NB4 (cell line): ENCODE measurements around the gene DLG2.

Source experiments
- CTCF ChIP-seq: IDR thresholded peaks from one replicate; pipeline ENCODE4 v1.5.1; 2012; ENCODE audit warnings: low read depth, low read length
- MAX ChIP-seq: IDR thresholded peaks from 2 replicates; pipeline ENCODE4 v1.6.1; 2011; ENCODE audit warnings: low read depth, low read length
- MYC ChIP-seq: IDR thresholded peaks from 2 replicates; pipeline ENCODE4 v1.6.1; 2011; ENCODE audit warnings: low read depth, low read length
- POLR2A ChIP-seq: IDR thresholded peaks from 2 replicates; pipeline ENCODE4 v1.6.1; 2011; ENCODE audit warnings: mild to moderate bottlenecking; ENCODE audit not compliant: insufficient read length; ENCODE audit errors: extremely low read depth

- no peak for TF ChIP-seq POLR2A
- TF ChIP-seq CTCF = no peak
- TF ChIP-seq MAX = no peak
- TF ChIP-seq MYC = no peak
These were observed 2167.3 kb downstream of the DLG2 start for GRCh38 chr11:83459798-83460197.
